Measurements from ENCODE around the gene BUD23.

DNA sequence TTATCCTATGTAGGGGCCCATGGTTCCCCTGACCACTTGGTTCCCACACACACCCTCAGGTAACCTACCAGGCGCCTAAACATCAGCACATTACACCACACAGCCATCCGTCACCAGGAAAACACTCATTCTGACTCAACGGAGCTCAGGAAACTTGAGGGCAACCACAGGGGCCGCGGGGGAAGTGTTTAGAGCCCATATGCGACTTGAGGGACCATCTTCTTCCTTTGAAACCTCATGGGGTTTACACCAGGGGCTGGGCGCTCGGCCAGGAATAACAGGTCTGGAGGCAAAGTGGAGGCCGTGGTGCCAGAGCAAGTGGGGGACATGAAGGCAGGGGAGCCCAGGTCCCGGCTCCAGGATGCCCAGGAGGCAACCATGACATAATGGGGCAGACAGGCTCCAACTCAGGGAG, 34.6 kb downstream of the BUD23 start:
- TF ChIP-seq, protein P1, sequence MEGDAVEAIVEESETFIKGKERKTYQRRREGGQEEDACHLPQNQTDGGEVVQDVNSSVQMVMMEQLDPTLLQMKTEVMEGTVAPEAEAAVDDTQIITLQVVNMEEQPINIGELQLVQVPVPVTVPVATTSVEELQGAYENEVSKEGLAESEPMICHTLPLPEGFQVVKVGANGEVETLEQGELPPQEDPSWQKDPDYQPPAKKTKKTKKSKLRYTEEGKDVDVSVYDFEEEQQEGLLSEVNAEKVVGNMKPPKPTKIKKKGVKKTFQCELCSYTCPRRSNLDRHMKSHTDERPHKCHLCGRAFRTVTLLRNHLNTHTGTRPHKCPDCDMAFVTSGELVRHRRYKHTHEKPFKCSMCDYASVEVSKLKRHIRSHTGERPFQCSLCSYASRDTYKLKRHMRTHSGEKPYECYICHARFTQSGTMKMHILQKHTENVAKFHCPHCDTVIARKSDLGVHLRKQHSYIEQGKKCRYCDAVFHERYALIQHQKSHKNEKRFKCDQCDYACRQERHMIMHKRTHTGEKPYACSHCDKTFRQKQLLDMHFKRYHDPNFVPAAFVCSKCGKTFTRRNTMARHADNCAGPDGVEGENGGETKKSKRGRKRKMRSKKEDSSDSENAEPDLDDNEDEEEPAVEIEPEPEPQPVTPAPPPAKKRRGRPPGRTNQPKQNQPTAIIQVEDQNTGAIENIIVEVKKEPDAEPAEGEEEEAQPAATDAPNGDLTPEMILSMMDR (IDR thresholded peaks at IDR 0.05), result no peak
- no peak for TF ChIP-seq POLR2A (IDR thresholded peaks at IDR 0.05)

All from heart left ventricle (tissue), 13 donors.